SU-DHL-6 (cell line): ENCODE results near the gene DRAM1.

Experiments
- H2AFZ ChIP-seq: fragments of 200-600 bp; sonication (generic); 2 replicates; pipeline ENCODE4 v1.6.1; 2014; ENCODE audit warnings: low read depth, mild to moderate bottlenecking, moderate library complexity, mixed read lengths, antibody characterized with exemption, low read length; ENCODE audit not compliant: severe bottlenecking
- H3F3A ChIP-seq: fragments of 200-600 bp; shearing (Covaris generic); 2 replicates; pipeline ENCODE4 v1.6.0; 2016; ENCODE audit warnings: antibody characterized with exemption, mild to moderate bottlenecking; ENCODE audit not compliant: insufficient read depth
- H3K27ac ChIP-seq: fragments of 200-600 bp; sonication (generic); 2 replicates; pipeline ENCODE4 v1.5.1; 2016; ENCODE audit warnings: low read depth, mild to moderate bottlenecking, low read length, moderate library complexity, mixed read lengths
- H3K27me3 ChIP-seq: fragments of 200-600 bp; sonication (generic), shearing (Covaris generic); 2 replicates; pipeline ENCODE4 v1.6.0; 2014; ENCODE audit warnings: mild to moderate bottlenecking, low read length
- H3K36me3 ChIP-seq: fragments of 200-600 bp; sonication (generic); 2 replicates; pipeline ENCODE4 v1.6.1; 2014; ENCODE audit warnings: mild to moderate bottlenecking, low read length, mixed read lengths
- H3K4me2 ChIP-seq: fragments of 300-600, 200-600 bp; shearing (Covaris generic), sonication (generic); 2 replicates; pipeline ENCODE4 v1.6.0; 2014; ENCODE audit warnings: low read length, low read depth, mild to moderate bottlenecking; ENCODE audit not compliant: poor library complexity, severe bottlenecking
- H3K4me3 ChIP-seq: fragments of 200-600 bp; sonication (generic); 2 replicates; pipeline ENCODE4 v1.5.1; 2014; ENCODE audit warnings: antibody characterized with exemption, low read length, mild to moderate bottlenecking, mixed read lengths; ENCODE audit not compliant: insufficient read depth, poor library complexity, severe bottlenecking
- H3K79me2 ChIP-seq: fragments of 200-600 bp; sonication (generic); 2 replicates; pipeline ENCODE4 v1.6.1; 2014; ENCODE audit warnings: mild to moderate bottlenecking, low read length, moderate library complexity; ENCODE audit not compliant: insufficient read depth
- H3K9ac ChIP-seq: fragments of 200-600 bp; sonication (generic); 2 replicates; pipeline ENCODE4 v1.7.0; 2014; ENCODE audit warnings: mild to moderate bottlenecking, low read length
- H3K9me2 ChIP-seq: fragments of 200-600 bp; sonication (generic); replicated peaks from 2 replicates; pipeline ENCODE4 v1.6.1; 2014; ENCODE audit warnings: low read length; ENCODE audit not compliant: insufficient read depth
- H3K9me3 ChIP-seq: fragments of 200-600 bp; sonication (generic); 2 replicates; pipeline ENCODE4 v1.6.1; 2014; ENCODE audit warnings: low read length, mixed read lengths; ENCODE audit not compliant: insufficient read depth
- H4K20me1 ChIP-seq: fragments of 200-600 bp; sonication (generic); 2 replicates; pipeline ENCODE4 v1.6.1; 2014; ENCODE audit warnings: low read depth, mild to moderate bottlenecking, antibody characterized with exemption, low read length, moderate library complexity, mixed read lengths
- EZH2phosphoT487 ChIP-seq: fragments of 200-600 bp; sonication (generic), shearing (Covaris generic); conservative IDR thresholded peaks from 2 replicates; pipeline ENCODE4 v1.6.1; 2018; ENCODE audit warnings: mild to moderate bottlenecking, antibody characterized with exemption, low read length, moderate library complexity, mixed read lengths
- TF ChIP-seq, protein P1 (sequence below): fragments of 200-600 bp; sonication (generic); IDR thresholded peaks from one replicate; pipeline ENCODE4 v1.5.1; 2017; ENCODE audit warnings: antibody characterized with exemption, mild to moderate bottlenecking, low read length, moderate library complexity; ENCODE audit not compliant: insufficient read depth, poor library complexity, severe bottlenecking

DRAM1 gene

DNA sequence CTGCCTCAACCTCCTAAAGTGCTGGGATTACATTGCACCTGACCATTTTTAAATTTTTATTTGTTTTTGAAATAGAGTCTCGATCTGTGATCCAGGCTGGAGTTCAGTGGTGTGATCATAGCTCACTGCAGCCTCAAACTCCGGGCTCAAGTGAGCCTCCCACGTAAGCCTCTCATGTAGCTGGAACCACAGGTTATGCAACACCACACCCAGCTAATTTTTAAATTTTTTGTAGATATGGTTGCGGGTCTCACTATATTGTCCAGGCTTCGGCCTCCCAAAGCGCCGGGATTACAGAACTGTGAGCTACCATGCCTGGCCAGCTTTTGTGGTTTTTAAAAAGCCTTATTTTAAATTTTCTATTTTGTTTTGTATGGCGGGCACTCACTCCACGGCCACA is 2.2 kb upstream of the DRAM1 start:
- Histone ChIP-seq H3K9me3 (no peaks in the 10 kb centered on the region), H3K27me3 (no peaks in the 10 kb centered on the region), H2AFZ (no peak overlapping the region), H3F3A (no peaks in the 10 kb centered on the region), H3K9me2 (no peaks in the 10 kb centered on the region), H3K79me2 (no peaks in the 10 kb centered on the region), H3K4me2 (no peak overlapping the region), H3K27ac (no peak overlapping the region), H3K9ac (no peak overlapping the region), H3K4me3 (no peak overlapping the region), H3K36me3 (no peaks in the 10 kb centered on the region), H4K20me1 (no peaks in the 10 kb centered on the region)
- TF ChIP-seq EZH2phosphoT487, result no peak
- TF ChIP-seq, protein P1, sequence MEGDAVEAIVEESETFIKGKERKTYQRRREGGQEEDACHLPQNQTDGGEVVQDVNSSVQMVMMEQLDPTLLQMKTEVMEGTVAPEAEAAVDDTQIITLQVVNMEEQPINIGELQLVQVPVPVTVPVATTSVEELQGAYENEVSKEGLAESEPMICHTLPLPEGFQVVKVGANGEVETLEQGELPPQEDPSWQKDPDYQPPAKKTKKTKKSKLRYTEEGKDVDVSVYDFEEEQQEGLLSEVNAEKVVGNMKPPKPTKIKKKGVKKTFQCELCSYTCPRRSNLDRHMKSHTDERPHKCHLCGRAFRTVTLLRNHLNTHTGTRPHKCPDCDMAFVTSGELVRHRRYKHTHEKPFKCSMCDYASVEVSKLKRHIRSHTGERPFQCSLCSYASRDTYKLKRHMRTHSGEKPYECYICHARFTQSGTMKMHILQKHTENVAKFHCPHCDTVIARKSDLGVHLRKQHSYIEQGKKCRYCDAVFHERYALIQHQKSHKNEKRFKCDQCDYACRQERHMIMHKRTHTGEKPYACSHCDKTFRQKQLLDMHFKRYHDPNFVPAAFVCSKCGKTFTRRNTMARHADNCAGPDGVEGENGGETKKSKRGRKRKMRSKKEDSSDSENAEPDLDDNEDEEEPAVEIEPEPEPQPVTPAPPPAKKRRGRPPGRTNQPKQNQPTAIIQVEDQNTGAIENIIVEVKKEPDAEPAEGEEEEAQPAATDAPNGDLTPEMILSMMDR, result no peak

DNA sequence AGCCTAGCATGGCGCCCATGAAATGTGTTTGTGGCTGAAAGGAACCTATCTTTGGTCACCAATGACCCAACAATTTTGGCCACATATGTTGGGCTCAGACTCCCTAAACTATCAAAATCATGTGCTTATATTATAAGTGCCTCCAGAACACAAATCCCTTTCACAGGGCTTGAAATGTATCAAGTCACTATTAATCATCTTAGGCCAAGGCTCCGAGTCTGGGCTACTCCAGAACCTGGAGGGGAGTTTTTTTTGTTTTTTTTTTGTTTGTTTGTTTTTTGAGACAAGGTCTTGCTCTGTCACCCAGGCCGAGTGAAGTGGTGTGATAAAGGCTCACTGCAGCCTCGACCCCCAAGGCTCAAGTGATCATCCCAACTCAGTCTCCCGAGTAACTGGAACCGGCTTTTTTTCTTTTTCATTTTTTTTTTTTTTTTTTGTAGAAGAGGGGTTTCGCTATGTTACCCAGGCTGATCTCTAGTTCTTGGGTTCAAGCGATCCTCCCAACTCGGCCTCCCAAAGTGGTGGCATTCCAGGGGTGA is 989 bp upstream of the DRAM1 start:
- H3K36me3 ChIP-seq, result no peaks in the 10 kb centered on the region
- no peaks in the 10 kb centered on the region for H3K9me3 ChIP-seq
- H3F3A ChIP-seq, result no peaks in the 10 kb centered on the region
- H3K27me3 ChIP-seq, result no peaks in the 10 kb centered on the region
- H3K9ac ChIP-seq, result no peak overlapping the region
- H3K9me2 ChIP-seq, result no peaks in the 10 kb centered on the region
- no peaks in the 10 kb centered on the region for H4K20me1 ChIP-seq
- no peak overlapping the region for H3K27ac ChIP-seq
- H2AFZ ChIP-seq, result no peak overlapping the region
- TF ChIP-seq, protein P1, result no peak
- no peak for TF ChIP-seq EZH2phosphoT487
- no peaks in the 10 kb centered on the region for H3K79me2 ChIP-seq
- no peak overlapping the region for H3K4me3 ChIP-seq
- H3K4me2 ChIP-seq, result peak overlapping the region; percentile 66

DNA sequence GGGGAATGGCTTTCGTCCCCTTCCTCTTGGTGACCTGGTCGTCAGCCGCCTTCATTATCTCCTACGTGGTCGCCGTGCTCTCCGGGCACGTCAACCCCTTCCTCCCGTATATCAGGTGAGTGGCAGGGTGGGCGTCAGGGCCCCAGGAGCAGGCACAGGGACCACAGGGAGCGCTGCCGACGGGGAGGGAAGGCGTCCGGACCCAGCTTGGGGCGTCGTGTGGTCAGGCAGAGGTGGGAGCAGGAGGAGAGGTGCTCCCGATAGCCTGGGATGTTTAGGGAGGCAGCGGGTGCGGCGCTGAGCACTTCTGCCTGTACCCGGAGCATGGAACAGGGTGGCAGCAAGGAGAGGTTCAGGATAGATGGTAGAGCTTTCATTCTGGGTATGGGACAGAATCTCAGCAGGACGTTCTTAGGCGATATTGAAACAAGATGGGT is 444 bp downstream of the DRAM1 start:
- peak overlapping the region; percentile 71 for H3K4me3 ChIP-seq
- no peaks in the 10 kb centered on the region for H3K9me3 ChIP-seq
- peak overlapping the region; percentile 58 for H3K9ac ChIP-seq
- H3K4me2 ChIP-seq, result peak overlapping the region; percentile 66
- no peak for TF ChIP-seq EZH2phosphoT487
- TF ChIP-seq, protein P1, result no peak
- H3K36me3 ChIP-seq, result no peaks in the 10 kb centered on the region
- H3F3A ChIP-seq, result no peaks in the 10 kb centered on the region
- H3K9me2 ChIP-seq, result no peaks in the 10 kb centered on the region
- H3K79me2 ChIP-seq, result no peaks in the 10 kb centered on the region
- H4K20me1 ChIP-seq, result no peaks in the 10 kb centered on the region
- H3K27me3 ChIP-seq, result no peaks in the 10 kb centered on the region
- H2AFZ ChIP-seq, result peak overlapping the region; percentile 92
- H3K27ac ChIP-seq, result no peak overlapping the region
